IPS-18c (cell line): ENCODE results near the gene STN1.

Experiments used
- H3K4me3 ChIP-seq: 2 replicates; pipeline ENCODE4 v1.7.0; 2013; ENCODE audit warnings: low read depth, mild to moderate bottlenecking, low read length, moderate library complexity; ENCODE audit not compliant: insufficient read depth
- H3K9me3 ChIP-seq: one replicate; pipeline ENCODE4 v1.6.1; 2013; ENCODE audit warnings: mild to moderate bottlenecking, low read length, moderate library complexity; ENCODE audit not compliant: control insufficient read depth, insufficient read depth

STN1 gene

GRCh38 chr10:103884681-103885139 lies 33.3 kb downstream of the STN1 start:
- Histone ChIP-seq H3K9me3 (no peaks in the 10 kb centered on the region), H3K4me3 (no peak overlapping the region)

- Histone ChIP-seq H3K4me3 (no peak overlapping the region), H3K9me3 (no peaks in the 10 kb centered on the region)
These were observed 35.5 kb downstream of the STN1 start for GRCh38 chr10:103882285-103883007.

- Histone ChIP-seq H3K4me3 (no peak overlapping the region), H3K9me3 (no peaks in the 10 kb centered on the region)
These were observed 36.3 kb downstream of the STN1 start for GRCh38 chr10:103881416-103882284.

DNA sequence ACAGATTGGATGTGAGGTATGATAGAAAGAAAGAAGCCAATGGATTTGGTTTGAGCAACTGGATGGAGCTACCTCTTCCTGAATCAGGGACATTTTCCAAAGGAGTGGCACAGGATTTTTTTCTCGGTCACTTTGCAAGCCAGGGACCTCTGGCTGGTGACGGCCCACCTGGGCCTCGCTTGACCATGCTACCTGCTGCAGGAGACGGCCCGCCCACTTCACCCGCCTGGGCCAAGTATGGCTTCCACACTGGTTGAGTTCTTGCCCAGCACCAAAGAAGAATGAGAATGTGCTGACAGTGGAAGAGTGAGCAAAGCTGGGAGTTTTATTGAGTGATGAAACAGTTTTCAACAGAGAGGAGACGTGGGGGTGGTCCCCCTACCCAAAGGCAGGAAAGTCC lies 38.2 kb downstream of the STN1 start:
- no peak overlapping the region for H3K4me3 ChIP-seq
- H3K9me3 ChIP-seq: no peaks in the 10 kb centered on the region

DNA sequence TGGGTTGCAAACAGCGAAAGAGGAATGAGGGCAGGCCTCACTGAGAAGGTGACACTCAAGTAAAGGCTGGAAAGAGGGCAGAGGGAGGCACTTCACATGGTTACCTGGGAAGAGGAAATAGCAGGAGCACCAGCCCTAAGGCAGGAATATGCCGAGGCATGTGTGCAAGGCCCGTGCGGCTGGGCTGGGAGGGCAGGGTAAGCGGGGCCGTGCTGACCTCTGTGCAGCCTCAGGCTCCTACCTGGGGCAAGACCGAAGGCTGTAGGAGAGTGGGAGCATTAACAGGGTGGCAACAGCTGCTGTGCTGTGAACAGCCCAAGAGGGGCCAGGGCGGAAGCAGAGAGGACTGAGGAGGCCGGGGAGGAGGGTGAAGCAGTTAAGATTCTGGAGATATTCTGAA lies 38.6 kb downstream of the STN1 start:
- Histone ChIP-seq H3K4me3 (no peak overlapping the region), H3K9me3 (no peaks in the 10 kb centered on the region)

DNA sequence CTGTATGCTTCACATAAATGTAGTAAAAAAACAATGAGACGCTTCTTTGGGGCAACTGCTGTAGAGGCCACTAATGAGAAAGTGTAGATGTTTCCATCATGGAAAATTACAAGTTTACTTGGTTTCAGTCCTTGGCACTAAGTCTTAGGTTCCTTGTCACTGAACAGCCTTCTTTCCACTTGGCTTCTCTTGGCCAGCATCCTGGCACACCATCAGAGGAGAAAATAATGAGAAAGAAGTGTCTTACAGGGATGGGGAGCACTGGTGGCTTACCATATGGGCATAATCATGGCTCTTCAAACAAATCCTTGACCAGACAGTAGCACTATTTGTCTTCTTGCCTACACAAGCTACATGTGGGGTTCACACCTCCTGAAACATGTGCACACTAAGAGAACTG lies 40.1 kb downstream of the STN1 start:
- Histone ChIP-seq H3K9me3 (no peaks in the 10 kb centered on the region), H3K4me3 (no peak overlapping the region)

DNA sequence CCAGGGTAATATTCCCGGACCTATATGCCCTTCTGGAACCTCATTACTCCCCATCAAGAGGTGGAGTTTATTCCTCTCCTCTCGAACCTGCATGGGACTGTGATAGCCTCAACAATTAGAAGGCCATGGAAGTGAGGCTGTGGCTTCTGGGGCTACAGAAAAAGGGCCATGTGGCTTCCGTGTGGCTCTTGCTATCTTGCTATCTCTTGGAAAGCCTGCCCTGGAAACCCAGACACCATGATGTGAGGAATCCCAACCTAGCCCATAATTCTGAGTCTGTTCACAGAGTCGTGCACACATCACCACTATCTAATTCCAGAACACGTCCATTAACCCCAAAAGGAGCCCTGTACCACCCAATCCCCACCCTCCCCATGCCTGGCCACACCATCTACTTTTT lies 41.8 kb downstream of the STN1 start:
- no peaks in the 10 kb centered on the region for H3K9me3 ChIP-seq
- no peak overlapping the region for H3K4me3 ChIP-seq

- no peaks in the 10 kb centered on the region for H3K9me3 ChIP-seq
- H3K4me3 ChIP-seq: no peak overlapping the region
These were observed 43.3 kb downstream of the STN1 start for GRCh38 chr10:103874730-103875129.

GRCh38 chr10:103872137-103872931 lies 45.6 kb downstream of the STN1 start:
- Histone ChIP-seq H3K4me3 (no peak overlapping the region), H3K9me3 (no peaks in the 10 kb centered on the region)

DNA sequence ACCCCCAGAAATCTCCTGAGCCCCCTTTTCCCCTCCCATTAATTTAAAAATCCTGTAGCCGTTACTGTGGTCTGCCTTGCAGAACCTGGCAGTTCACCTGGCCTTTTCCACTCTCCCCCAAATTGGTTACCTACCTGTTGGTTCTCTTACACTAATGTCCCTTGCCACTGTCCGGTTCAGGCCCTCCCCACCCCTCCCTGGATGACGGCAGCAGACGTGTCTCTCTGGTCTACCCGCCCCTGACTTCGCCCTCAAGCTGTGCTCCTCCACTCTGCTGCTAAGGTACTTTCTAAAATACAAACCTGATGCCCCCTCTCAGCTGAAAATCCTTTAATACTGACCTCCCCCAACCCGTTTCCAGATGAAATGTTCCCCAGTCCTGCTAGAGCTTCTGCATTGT lies 47.0 kb downstream of the STN1 start:
- Histone ChIP-seq H3K4me3 (no peak overlapping the region), H3K9me3 (no peaks in the 10 kb centered on the region)

- H3K4me3 ChIP-seq: no peak overlapping the region
- no peaks in the 10 kb centered on the region for H3K9me3 ChIP-seq
These were observed 47.5 kb downstream of the STN1 start for GRCh38 chr10:103870516-103870915.

DNA sequence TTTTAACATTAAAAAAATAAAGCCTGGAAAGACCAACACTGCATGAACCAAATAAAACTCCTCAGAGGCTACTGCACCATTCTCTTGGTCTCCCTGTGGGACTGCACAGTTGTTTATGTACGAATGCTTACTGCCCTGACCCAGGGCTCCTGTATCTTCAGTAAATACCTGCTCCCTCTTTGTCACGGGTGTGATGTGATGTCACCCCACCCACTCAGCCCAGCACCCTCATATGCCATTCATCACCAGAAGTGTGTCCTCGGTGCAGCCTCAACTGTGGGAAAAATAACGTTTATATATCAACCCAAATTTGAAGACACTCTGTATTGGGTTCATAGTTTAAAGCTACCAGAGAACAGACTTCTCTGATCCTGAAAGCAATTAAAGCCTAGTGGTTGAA lies 48.6 kb downstream of the STN1 start:
- Histone ChIP-seq H3K9me3 (no peaks in the 10 kb centered on the region), H3K4me3 (no peak overlapping the region)

DNA sequence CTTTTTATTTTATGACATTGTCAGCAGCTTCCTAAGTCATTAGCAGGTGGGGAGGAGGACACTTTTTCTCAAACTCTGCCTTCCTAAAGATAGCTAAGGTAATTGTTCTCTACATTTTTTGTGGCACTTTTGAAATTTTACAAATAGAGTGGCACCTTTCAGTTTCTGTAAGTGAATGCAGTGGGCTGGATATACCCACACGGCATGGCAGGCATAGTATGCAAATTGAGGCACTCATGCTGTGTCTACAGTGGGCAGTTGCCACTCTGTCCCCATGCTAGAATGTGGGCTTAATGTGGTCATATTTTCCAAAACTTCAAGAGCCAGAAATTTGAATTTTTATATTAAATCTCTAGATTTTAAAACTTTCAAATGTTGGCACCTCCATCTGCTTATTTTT lies 49.8 kb downstream of the STN1 start:
- Histone ChIP-seq H3K9me3 (no peaks in the 10 kb centered on the region), H3K4me3 (no peak overlapping the region)

DNA sequence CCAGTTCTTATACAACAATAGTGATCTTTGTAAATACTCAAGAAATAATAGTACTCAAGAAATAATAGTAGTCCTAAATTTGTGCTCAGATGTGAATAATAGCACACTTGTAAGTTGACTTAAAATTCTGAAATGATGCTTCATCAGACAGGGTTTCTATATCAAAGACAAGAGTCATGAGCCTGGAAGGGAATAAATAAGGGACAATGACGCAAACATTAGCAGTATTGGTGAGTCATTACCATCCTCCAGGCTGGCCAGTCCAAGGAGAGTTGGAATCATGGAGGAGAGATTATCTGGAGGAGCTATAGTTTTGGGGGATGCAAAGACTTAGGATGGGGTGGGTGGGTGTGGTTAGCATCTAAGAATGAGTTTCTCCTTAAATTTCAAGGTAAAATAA lies 56.5 kb downstream of the STN1 start:
- H3K4me3 ChIP-seq: no peak overlapping the region
- H3K9me3 ChIP-seq: no peaks in the 10 kb centered on the region

DNA sequence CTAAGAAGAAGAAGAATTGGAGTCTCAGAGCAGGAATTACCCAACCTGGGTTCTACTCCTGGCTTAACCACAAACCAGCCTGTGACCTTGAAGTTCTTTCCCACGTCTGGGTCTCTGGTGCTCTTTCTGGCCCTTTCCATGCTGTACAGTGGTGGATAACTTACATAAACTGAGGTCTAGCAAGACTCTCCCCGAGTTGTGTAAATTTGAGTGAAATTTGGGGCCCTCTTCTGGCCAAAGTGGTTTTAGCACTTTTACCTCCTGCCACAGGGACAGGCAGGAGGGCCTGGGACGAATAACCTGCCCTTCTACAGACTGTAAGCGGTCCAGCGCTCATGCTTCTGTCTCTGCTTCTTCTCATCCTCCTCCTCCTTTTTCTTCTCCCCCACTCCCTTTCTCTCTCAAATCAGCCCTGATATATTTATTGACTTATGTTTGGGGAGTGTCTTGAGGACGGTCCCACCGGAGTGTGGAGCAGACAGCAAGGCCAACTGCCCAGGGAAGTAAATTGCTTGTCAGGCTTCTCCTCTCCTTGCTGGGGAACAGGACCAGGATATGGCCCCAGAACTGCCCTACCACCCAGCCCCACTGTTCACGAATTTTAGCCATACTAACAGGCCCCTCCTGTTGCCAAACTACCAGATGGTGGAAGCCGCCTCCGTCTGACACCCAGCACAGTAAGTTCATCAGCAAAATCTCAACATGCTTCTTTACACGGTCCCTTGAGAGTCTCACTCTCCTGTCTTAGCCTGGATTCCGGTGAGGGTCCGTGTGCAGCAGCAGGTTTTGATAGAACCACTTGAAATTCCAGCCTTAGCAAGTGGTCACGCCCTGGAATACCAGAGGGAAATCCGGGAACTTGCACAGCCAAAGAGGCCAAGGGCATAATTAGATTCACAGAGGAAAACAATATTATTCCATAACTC lies 58.6 kb downstream of the STN1 start:
- H3K9me3 ChIP-seq: no peaks in the 10 kb centered on the region
- H3K4me3 ChIP-seq: no peak overlapping the region

- H3K4me3 ChIP-seq: no peak overlapping the region
- H3K9me3 ChIP-seq: no peaks in the 10 kb centered on the region
These were observed 59.6 kb downstream of the STN1 start for GRCh38 chr10:103858360-103858759.

DNA sequence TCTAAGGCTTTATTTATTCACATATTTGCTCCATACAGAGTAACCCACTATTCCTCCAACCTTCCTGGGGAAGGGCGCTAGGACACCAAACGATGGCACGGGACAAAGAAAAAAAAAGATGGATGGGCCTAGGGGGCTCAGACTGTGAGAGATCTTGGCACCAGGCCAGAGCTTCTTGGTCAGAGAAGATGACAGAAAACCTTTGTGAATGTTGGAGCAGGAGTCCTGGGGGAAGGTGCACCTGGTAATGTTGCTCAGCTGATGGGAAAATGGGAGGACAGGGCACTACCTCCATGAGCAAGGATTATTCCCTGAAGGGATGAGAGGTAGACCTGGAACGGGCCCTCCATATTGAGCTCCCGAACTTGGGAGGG lies 61.2 kb downstream of the STN1 start:
- no peak overlapping the region for H3K4me3 ChIP-seq
- H3K9me3 ChIP-seq: no peaks in the 10 kb centered on the region
